LNCaP clone FGC (cell line): ENCODE data around the gene RAB13.
A peak's percentile ranks its signal among the peaks of the same experiment; 100 is the strongest.

Experiments
- DNase-seq: peaks from one replicate; pipeline ENCODE4 v3.0.0-alpha.2; 2011; ENCODE audit warnings: low read depth
- H3K4me3 ChIP-seq: 2 replicates; pipeline ENCODE4 v1.5.1; 2011; ENCODE audit warnings: mild to moderate bottlenecking, low read depth, low read length, control low read depth
- TF ChIP-seq, protein P1 (sequence below): IDR thresholded peaks from 2 replicates; pipeline ENCODE4 v1.5.1; 2012; ENCODE audit warnings: mild to moderate bottlenecking; ENCODE audit not compliant: control insufficient read depth, insufficient read depth; ENCODE audit errors: extremely low read depth

The RAB13 gene

DNA sequence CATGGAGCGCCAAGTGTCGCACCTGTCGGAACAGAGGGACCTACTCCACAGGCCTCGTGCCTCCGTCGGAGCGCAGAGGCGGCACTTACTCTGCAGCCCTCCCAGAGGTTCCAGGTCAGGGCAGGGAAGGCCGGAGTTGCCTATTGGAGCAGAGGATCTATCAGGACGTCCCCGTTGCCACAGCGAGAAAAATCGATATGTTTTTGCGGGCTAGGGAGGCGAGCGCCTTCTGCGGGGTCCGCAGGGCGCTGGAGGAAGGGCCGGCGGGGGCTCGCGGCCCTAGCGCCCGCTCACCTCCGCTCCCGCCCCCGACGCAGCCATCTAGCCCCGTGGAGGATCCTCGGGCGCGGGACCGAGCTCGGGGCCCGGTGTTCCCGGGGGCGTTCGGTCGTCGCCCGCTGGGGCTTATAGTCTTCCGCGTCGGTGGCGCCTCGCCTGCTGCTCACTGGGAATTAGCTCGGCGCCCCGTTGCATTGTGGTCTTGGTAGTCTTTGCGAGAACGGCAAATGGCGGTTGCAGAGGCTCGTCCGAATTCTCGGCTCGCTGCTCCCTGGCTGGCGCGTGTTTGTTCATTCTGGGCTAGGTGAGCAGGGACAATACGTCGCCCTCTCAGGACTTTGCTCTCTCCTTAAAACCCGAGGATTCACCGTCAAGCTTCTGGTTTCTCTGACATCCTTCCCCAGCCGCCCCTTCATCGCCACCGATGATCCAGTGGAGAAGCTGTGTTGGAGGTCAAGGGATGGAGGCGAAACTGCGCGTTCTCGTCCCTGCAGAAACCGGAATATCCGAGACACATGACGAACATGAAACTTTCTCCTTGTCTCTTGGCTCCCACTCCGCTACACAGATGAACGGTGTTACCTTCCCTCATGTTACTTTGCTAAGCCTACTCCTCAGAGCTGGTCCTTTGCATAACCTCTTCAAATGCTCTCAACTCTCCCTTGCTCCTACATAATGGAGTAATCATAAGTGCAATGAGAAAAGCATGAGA lies 8.6 kb downstream of the RAB13 start, which contains the start of gene JTB:
TSS of gene JTB (minus strand) at position 425 of the 991 bp plus-strand sequence. CDS start at position 3, 422 bp downstream.
- DNase-seq = peak; percentile 48
- TF ChIP-seq, protein P1, sequence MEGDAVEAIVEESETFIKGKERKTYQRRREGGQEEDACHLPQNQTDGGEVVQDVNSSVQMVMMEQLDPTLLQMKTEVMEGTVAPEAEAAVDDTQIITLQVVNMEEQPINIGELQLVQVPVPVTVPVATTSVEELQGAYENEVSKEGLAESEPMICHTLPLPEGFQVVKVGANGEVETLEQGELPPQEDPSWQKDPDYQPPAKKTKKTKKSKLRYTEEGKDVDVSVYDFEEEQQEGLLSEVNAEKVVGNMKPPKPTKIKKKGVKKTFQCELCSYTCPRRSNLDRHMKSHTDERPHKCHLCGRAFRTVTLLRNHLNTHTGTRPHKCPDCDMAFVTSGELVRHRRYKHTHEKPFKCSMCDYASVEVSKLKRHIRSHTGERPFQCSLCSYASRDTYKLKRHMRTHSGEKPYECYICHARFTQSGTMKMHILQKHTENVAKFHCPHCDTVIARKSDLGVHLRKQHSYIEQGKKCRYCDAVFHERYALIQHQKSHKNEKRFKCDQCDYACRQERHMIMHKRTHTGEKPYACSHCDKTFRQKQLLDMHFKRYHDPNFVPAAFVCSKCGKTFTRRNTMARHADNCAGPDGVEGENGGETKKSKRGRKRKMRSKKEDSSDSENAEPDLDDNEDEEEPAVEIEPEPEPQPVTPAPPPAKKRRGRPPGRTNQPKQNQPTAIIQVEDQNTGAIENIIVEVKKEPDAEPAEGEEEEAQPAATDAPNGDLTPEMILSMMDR = no peak

GRCh38 chr1:153976819-153977249 lies 9.3 kb downstream of the RAB13 start:
- TF ChIP-seq, protein P1 = no peak
- peak overlapping the region; percentile 83 for H3K4me3 ChIP-seq
- no peak for DNase-seq

More for the DNA sequence above, 8.6 kb downstream of the RAB13 start, which contains the start of gene JTB:
- peak within 1 kb of the TSS; percentile 83 for H3K4me3 ChIP-seq

DNA sequence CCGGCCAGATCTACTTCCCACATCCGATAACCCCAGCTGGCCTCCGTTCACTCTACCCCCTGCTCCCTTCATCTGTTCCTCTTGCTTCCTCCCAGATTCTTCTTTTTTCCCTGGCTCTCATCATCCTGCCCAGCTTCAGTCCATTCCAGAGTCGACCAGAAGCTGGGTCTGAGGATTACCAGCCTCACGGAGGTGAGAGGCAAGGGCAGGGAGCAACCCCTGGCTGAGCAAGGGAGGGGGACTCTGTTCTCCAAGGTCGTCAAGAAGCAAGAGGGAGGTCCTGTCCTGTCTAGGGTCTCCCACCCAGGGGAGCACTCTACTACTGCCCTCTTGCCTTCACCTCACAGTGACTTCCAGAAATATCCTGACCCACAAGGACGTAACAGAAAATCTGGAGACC lies 12.6 kb downstream of the RAB13 start:
- TF ChIP-seq, protein P1 = no peak
- DNase-seq = no peak

GRCh38 chr1:153973071-153973470 lies 13.1 kb downstream of the RAB13 start:
- DNase-seq = no peak
- TF ChIP-seq, protein P1 = no peak
- no peak overlapping the region for H3K4me3 ChIP-seq

More for the DNA sequence above, 12.6 kb downstream of the RAB13 start:
- H3K4me3 ChIP-seq = no peak overlapping the region

GRCh38 chr1:153970346-153970745 lies 15.8 kb downstream of the RAB13 start:
- DNase-seq = no peak
- TF ChIP-seq, protein P1 = no peak
- H3K4me3 ChIP-seq = no peak overlapping the region

GRCh38 chr1:153968972-153969371 lies 17.2 kb downstream of the RAB13 start:
- H3K4me3 ChIP-seq = peak overlapping the region; percentile 97
- no peak for DNase-seq
- TF ChIP-seq, protein P1 = no peak

DNA sequence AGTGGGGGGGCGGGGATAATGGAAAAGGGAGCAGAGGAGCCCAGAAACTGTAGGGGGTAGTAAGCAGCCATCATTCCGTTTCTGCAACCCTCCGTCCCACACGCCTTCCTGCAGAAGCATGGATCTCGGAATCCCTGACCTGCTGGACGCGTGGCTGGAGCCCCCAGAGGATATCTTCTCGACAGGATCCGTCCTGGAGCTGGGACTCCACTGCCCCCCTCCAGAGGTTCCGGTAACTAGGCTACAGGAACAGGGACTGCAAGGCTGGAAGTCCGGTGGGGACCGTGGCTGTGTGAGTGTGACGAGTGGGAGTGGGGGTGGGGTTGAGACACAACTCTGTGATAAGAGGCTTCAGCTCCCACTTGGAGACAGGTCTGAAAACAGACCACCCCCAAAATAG lies 17.7 kb downstream of the RAB13 start:
- peak overlapping the region; percentile 97 for H3K4me3 ChIP-seq
- TF ChIP-seq, protein P1 = no peak
- no peak for DNase-seq
